ENCODE measurements around the gene IL22RA1. TPM values are rescaled to one million over a fixed set of nuclear protein-coding genes. Genes with fewer than 3 reads are reported as not detected.
A peak's percentile ranks its signal among the peaks of the same experiment; 100 is the strongest.

The IL22RA1 gene, protein sequence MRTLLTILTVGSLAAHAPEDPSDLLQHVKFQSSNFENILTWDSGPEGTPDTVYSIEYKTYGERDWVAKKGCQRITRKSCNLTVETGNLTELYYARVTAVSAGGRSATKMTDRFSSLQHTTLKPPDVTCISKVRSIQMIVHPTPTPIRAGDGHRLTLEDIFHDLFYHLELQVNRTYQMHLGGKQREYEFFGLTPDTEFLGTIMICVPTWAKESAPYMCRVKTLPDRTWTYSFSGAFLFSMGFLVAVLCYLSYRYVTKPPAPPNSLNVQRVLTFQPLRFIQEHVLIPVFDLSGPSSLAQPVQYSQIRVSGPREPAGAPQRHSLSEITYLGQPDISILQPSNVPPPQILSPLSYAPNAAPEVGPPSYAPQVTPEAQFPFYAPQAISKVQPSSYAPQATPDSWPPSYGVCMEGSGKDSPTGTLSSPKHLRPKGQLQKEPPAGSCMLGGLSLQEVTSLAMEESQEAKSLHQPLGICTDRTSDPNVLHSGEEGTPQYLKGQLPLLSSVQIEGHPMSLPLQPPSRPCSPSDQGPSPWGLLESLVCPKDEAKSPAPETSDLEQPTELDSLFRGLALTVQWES
- total RNA-seq (under 1 TPM in 2 of 5 donors, not detected in 3; 0.13 to 0.15 TPM), total RNA-seq (0 to 0.20 (median 0) reads per million in 29 experiments)
- total RNA-seq (2013), result 0.06 TPM

DNA sequence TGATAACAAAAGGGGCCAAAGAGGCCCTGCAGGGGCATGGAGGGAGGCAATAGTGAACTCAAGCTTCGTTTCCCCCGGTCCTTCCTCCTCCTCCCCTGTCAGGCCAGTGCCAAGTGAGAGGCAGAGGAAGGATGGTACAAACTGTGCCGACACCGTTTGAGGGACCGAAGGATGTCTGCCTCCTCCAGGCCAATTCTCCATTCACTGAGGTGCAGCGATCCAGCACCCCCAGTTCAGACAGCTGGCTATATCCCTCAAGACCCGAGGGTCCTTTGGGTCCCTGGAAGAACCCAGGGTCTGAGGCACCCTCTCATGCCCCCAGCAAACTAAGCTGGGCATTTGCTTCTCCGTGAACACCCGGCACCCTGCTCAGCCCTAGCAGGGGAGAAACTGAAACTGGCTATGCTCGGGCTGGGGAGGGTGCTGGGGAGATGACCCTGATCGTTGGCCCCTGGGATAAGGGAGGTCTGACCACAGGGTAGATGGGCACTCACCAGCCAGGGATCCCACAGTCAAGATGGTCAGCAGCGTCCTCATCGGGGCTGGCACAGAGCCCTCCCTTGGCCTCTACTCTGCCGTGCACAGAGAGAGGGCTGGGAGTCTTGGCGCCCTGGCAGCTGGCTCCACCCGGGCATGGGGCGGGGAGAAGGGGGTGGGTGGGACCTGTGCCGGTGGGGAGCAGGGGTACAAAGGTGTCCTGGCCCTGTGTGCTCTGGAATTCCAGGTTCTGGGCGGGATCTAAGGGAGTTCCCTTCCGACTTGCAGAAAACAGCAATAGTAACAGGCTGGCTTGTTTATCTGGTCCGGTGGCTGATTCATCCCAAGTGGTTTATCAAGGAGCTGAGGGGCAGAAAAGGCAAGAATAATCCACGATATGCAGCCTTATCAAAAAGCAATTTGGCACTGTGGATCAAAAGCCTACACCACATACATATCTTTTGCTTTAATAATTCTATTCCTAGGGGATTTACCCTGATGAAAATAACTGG, at the start of gene IL22RA1:
Gene IL22RA1, minus strand, starts transcription at position 595 of the 989 bp plus-strand sequence. Its CDS starts 58 bp downstream, at position 537.
- peaks cover 8 to 18% of the 10 kb centered on the region in 2 donors for H3K27me3 Mint-ChIP-seq
- no peaks in the 10 kb centered on the region for H3K36me3 Mint-ChIP-seq
- no peak within 1 kb of the TSS for H3K4me3 Mint-ChIP-seq
- POLR2A ChIA-PET, result no interaction called here
- WGBS (ENCODE audit: insufficient coverage), result 79% methylated on average over 17 of the region's 22 CpGs
- ATAC-seq (replicated peaks in 1 of 4) (no peak), DNase-seq (no peak)
- H3K27ac Mint-ChIP-seq, result no peak within 1 kb of the TSS
- H3K9me3 Mint-ChIP-seq, result no peaks in the 10 kb centered on the region
- CTCF ChIA-PET, result no interaction called here
- H3K4me3 ChIP-seq (ENCODE audit: control insufficient read depth in 1 of 2, extremely low read depth in 1 of 2, low read length in 1 of 2), result no peak within 1 kb of the TSS
- peaks cover 0 to 6% of the 10 kb centered on the region in 2 experiments for H3K4me1 ChIP-seq (ENCODE audit: control insufficient read depth in 1 of 2, extremely low read depth in 1 of 2, insufficient read depth in 2 of 2, low read length in 2 of 2)
- peaks cover 0 to 42% of the 10 kb centered on the region in 2 experiments for H3K27me3 ChIP-seq (replicated peaks in 1 of 2; ENCODE audit: control insufficient read depth in 2 of 2, extremely low read depth in 1 of 2, insufficient read depth in 2 of 2, low read length in 1 of 2)
- H3K9me3 ChIP-seq, result no peaks in the 10 kb centered on the region
- no peak within 1 kb of the TSS for H3K27ac ChIP-seq (ENCODE audit: low read length)
- H3K4me1 Mint-ChIP-seq, result peaks cover 0 to 4% (median 4%) of the 10 kb centered on the region in 3 donors
- H3K36me3 ChIP-seq (ENCODE audit: control insufficient read depth in 2 of 2, extremely low read depth in 1 of 2, insufficient read depth in 1 of 2, low read length in 1 of 2), result no peaks in the 10 kb centered on the region

DNA sequence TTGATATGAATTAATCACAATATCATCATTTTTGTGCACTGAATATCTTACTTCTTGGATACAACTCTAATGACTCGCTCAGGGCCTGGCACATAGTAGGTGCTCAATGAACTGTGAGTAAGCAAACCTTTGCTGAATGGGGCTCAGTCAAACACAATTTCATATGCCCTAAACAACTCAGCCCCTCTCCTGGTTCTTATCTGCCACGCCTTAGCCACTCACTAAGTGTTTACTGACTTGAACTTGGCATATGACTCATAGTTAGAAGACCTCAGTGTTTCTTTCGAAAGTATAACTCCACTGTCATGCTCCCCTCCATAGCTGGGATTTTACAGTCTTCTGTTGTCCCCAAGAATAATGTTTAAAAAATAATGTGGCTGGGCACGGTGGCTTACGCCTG, 48.9 kb upstream of the IL22RA1 start:
- Histone ChIP-seq H3K27ac (ENCODE audit: low read length) (peak overlapping the region; percentile 23), H3K27me3 (replicated peaks in 1 of 2; ENCODE audit: control insufficient read depth in 2 of 2, extremely low read depth in 1 of 2, insufficient read depth in 2 of 2, low read length in 1 of 2) (peaks cover 4 to 5% of the 10 kb centered on the region in 2 experiments), H3K9me3 (no peaks in the 10 kb centered on the region), H3K4me1 (ENCODE audit: control insufficient read depth in 1 of 2, extremely low read depth in 1 of 2, insufficient read depth in 2 of 2, low read length in 2 of 2) (peaks cover 15 to 44% of the 10 kb centered on the region in 2 experiments), H3K36me3 (ENCODE audit: control insufficient read depth in 2 of 2, extremely low read depth in 1 of 2, insufficient read depth in 1 of 2, low read length in 1 of 2) (no peaks in the 10 kb centered on the region), H3K4me3 (ENCODE audit: control insufficient read depth in 1 of 2, extremely low read depth in 1 of 2, low read length in 1 of 2) (no peak overlapping the region)
- ChIA-PET CTCF (interaction anchor here in 1 of 2 donors (3.5 kb wide), 1 partner anchor 7 kb away, joined by 25 read pairs; no protein-coding TSS in a partner anchor), POLR2A (no interaction called here)
- DNase-seq (peak in 1 of 35 experiments; percentile 22), ATAC-seq (replicated peaks in 1 of 4) (peak in 3 of 4 experiments; percentile 64 to 79 (median 72))
- H3K9me3 Mint-ChIP-seq, result no peaks in the 10 kb centered on the region
- H3K27ac Mint-ChIP-seq, result peak overlapping the region; percentile 35 to 90
- WGBS (ENCODE audit: insufficient coverage), result 20% methylated on average over 1 of the region's 5 CpGs
- H3K4me3 Mint-ChIP-seq, result no peak overlapping the region
- no peaks in the 10 kb centered on the region for H3K36me3 Mint-ChIP-seq
- peaks cover 26 to 60% (median 46%) of the 10 kb centered on the region in 3 donors for H3K4me1 Mint-ChIP-seq
- H3K27me3 Mint-ChIP-seq, result no peaks in the 10 kb centered on the region

DNA sequence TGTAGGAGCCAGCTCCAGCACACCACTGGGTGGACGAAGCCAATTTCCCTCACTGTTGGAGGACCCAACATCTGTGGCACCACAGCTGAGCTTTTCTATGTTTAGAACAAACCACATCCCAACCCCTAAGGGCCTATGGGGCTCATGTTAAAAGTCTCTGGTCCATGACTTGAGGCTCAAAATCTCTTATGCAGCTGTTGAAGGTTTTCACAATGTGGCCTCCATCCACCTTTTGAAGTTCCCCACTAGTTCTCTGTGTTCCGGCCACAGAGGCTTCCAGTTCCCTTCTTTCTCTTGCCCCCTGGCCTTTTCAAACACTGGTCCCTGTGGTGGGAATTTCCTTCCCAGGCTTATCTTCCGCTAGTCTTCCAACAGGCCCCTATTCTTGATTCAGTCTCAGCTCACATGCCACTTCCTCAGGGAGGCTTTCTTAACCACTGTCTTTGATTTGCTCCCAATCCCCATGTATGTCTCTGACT, 48.1 kb upstream of the IL22RA1 start:
- H3K4me3 ChIP-seq (ENCODE audit: control insufficient read depth in 1 of 2, extremely low read depth in 1 of 2, low read length in 1 of 2), result no peak overlapping the region
- 90% methylated on average over 2 of the region's 3 CpGs for WGBS (ENCODE audit: insufficient coverage)
- Mint-ChIP-seq H3K4me1 (peaks cover 33 to 67% (median 53%) of the 10 kb centered on the region in 3 donors), H3K36me3 (no peaks in the 10 kb centered on the region), H3K4me3 (no peak overlapping the region), H3K9me3 (no peaks in the 10 kb centered on the region), H3K27me3 (no peaks in the 10 kb centered on the region), H3K27ac (peak overlapping the region; percentile 35 to 90)
- H3K9me3 ChIP-seq, result no peaks in the 10 kb centered on the region
- ATAC-seq (replicated peaks in 1 of 4), result no peak
- H3K36me3 ChIP-seq (ENCODE audit: control insufficient read depth in 2 of 2, extremely low read depth in 1 of 2, insufficient read depth in 1 of 2, low read length in 1 of 2), result no peaks in the 10 kb centered on the region
- peaks cover 5 to 6% of the 10 kb centered on the region in 2 experiments for H3K27me3 ChIP-seq (replicated peaks in 1 of 2; ENCODE audit: control insufficient read depth in 2 of 2, extremely low read depth in 1 of 2, insufficient read depth in 2 of 2, low read length in 1 of 2)
- H3K4me1 ChIP-seq (ENCODE audit: control insufficient read depth in 1 of 2, extremely low read depth in 1 of 2, insufficient read depth in 2 of 2, low read length in 2 of 2), result peaks cover 15 to 53% of the 10 kb centered on the region in 2 experiments
- POLR2A ChIA-PET, result interaction anchor here in 1 of 2 donors (1.3 kb wide), 1 partner anchor 9 kb away, joined by 3 read pairs; no protein-coding TSS in a partner anchor
- no peak for DNase-seq
- H3K27ac ChIP-seq (ENCODE audit: low read length), result no peak overlapping the region
- CTCF ChIA-PET, result interaction anchor here (0.6 to 3.5 kb wide), 5 partner anchors 8 to 225 kb away, joined by 4 to 25 read pairs (median 9); no protein-coding TSS in a partner anchor

DNA sequence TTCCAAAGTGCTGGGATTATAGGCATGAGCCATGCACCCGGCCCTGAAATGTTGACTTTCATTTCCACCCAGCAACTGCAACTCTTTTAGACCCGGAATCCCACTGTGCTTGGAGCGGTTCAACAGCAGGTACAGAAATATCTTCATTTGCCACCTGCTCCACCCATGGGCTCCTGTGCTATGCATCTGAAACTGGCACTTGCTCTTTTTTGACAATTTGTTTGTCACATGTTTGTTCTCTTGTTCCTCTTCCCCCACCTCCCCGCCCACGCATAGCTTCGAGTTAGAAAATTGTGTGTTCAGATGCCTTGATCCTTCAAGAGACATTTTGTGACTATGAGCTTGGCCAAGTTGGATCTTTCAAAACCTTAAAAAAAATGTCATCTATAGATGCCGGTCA, 46.6 kb upstream of the IL22RA1 start:
- Histone ChIP-seq H3K4me1 (ENCODE audit: control insufficient read depth in 1 of 2, extremely low read depth in 1 of 2, insufficient read depth in 2 of 2, low read length in 2 of 2) (peaks cover 15 to 60% of the 10 kb centered on the region in 2 experiments), H3K27ac (ENCODE audit: low read length) (peak overlapping the region; percentile 55), H3K9me3 (no peaks in the 10 kb centered on the region), H3K4me3 (ENCODE audit: control insufficient read depth in 1 of 2, extremely low read depth in 1 of 2, low read length in 1 of 2) (no peak overlapping the region), H3K36me3 (ENCODE audit: control insufficient read depth in 2 of 2, extremely low read depth in 1 of 2, insufficient read depth in 1 of 2, low read length in 1 of 2) (no peaks in the 10 kb centered on the region), H3K27me3 (replicated peaks in 1 of 2; ENCODE audit: control insufficient read depth in 2 of 2, extremely low read depth in 1 of 2, insufficient read depth in 2 of 2, low read length in 1 of 2) (peaks cover 5 to 6% of the 10 kb centered on the region in 2 experiments)
- H3K4me1 Mint-ChIP-seq, result peaks cover 41 to 65% (median 53%) of the 10 kb centered on the region in 3 donors
- POLR2A ChIA-PET, result interaction anchor here in 1 of 2 donors (0.5 to 1.3 kb wide), 2 partner anchors 10 to 445 kb away, joined by 3 read pairs; no protein-coding TSS in a partner anchor
- no peaks in the 10 kb centered on the region for H3K36me3 Mint-ChIP-seq
- ATAC-seq (replicated peaks in 1 of 4) (no peak), DNase-seq (peak in 8 of 35 experiments; percentile 8 to 37 (median 16))
- CTCF ChIA-PET, result interaction anchor here (0.6 to 3.5 kb wide), 5 partner anchors 9 to 714 kb away, joined by 3 to 25 read pairs (median 9); no protein-coding TSS in a partner anchor
- H3K9me3 Mint-ChIP-seq, result no peaks in the 10 kb centered on the region
- no peaks in the 10 kb centered on the region for H3K27me3 Mint-ChIP-seq
- H3K27ac Mint-ChIP-seq, result peak overlapping the region; percentile 17 to 72
- 62% methylated on average over 3 of the region's 7 CpGs for WGBS (ENCODE audit: insufficient coverage)
- peak overlapping the region in 1 of 3 donors; percentile 59 for H3K4me3 Mint-ChIP-seq

DNA sequence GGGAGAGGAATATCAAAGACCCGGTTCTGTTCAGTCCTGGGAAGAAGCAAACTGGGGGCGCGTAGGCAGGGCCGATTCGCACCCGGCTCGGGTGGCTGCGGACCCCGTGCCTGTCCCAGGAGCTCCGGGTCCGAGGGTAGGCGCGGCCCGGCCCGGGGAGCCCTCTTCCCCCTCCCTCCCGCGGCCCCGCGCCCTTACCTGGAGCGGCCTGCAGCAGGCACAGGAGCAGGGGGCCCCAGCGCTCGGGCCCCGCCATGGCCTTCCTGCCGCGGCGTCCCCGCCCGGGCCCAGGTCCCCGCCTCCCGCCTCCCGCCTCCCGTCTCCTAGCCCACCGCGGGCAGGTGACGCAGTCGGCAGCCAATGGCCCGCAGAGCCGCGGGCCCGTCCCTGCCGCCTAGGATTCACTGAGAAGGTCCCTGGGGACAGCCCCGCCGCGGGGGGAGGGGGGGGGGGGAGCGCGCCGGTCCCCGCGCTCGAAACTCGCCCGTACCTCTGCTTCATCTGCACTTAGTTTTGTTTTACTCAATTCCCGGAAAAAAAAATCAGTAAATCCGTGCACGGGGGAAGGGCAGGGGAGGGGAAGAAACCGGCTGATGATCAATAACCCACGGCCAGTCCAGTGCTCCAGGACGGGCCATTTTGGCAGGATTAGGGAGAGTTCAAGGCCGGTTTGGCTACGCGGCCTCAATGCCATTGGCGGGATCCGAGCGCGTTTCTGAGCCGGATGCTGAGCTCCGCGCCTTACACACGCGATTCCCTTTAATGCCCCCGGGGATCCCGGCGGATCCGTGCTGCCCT, 44.3 kb upstream of the IL22RA1 start, which contains the start of gene IFNLR1:
Gene IFNLR1, minus strand, starts transcription at position 297 of the 798 bp plus-strand sequence. Its CDS starts 41 bp downstream, at position 256.
- peaks cover 5 to 6% of the 10 kb centered on the region in 2 experiments for H3K27me3 ChIP-seq (replicated peaks in 1 of 2; ENCODE audit: control insufficient read depth in 2 of 2, extremely low read depth in 1 of 2, insufficient read depth in 2 of 2, low read length in 1 of 2)
- Mint-ChIP-seq H3K27ac (peak within 1 kb of the TSS; percentile 68 to 75), H3K4me3 (peak within 1 kb of the TSS; percentile 79 to 85 (median 84)), H3K4me1 (peaks cover 41 to 57% (median 46%) of the 10 kb centered on the region in 3 donors), H3K9me3 (no peaks in the 10 kb centered on the region), H3K27me3 (no peaks in the 10 kb centered on the region), H3K36me3 (no peaks in the 10 kb centered on the region)
- peaks cover 15 to 59% of the 10 kb centered on the region in 2 experiments for H3K4me1 ChIP-seq (ENCODE audit: control insufficient read depth in 1 of 2, extremely low read depth in 1 of 2, insufficient read depth in 2 of 2, low read length in 2 of 2)
- peak; percentile 29 to 86 (median 57) for DNase-seq
- H3K27ac ChIP-seq (ENCODE audit: low read length), result peak within 1 kb of the TSS; percentile 56
- POLR2A ChIA-PET, result interaction anchor here in 1 of 2 donors (0.7 kb wide), 1 partner anchor 406 kb away, joined by 9 read pairs; no protein-coding TSS in a partner anchor
- CTCF ChIA-PET, result interaction anchor here in 1 of 2 donors (0.7 to 2.7 kb wide), 3 partner anchors 12 to 204 kb away, joined by 3 to 12 read pairs (median 3); no protein-coding TSS in a partner anchor
- no peaks in the 10 kb centered on the region for H3K9me3 ChIP-seq
- WGBS (ENCODE audit: insufficient coverage), result 1% methylated on average over 57 of the region's 74 CpGs
- no peaks in the 10 kb centered on the region for H3K36me3 ChIP-seq (ENCODE audit: control insufficient read depth in 2 of 2, extremely low read depth in 1 of 2, insufficient read depth in 1 of 2, low read length in 1 of 2)
- ATAC-seq (replicated peaks in 1 of 4), result peak; percentile 73 to 94 (median 77)
- peak within 1 kb of the TSS; percentile 77 to 87 for H3K4me3 ChIP-seq (ENCODE audit: control insufficient read depth in 1 of 2, extremely low read depth in 1 of 2, low read length in 1 of 2)
